T-helper 22 cell (primary cell): ENCODE data around the gene NCOA1.
"Not testable (repeated sequence)": the region's sequence is repeated elsewhere in the genome, so short reads cannot be mapped to it uniquely, and the experiment has no call there.

Experiments used
- DNase-seq: peaks from one replicate; pipeline ENCODE4 v3.0.0-alpha.2; 2020; ENCODE audit warnings: low read depth

The NCOA1 gene

DNA sequence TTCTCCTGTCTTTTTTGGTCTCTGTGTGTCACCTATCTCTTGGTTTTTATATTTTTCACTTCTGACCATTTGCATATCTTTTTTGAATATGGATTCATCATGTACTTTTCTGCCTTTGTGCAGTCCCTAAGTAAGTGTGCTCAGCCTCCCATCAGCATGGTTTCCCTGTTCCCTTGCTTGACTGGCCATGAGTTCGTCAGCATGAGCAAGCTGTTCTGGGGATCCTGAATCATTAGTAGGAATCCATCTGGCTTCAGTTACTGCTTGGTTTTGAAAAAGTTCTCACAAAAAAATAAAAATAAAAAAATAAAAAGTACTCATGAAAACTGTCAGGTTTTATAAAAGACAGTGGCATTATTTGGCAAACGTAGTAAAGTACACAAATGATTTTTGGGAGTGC is 144.1 kb downstream of the NCOA1 start:
- no peak for DNase-seq

DNA sequence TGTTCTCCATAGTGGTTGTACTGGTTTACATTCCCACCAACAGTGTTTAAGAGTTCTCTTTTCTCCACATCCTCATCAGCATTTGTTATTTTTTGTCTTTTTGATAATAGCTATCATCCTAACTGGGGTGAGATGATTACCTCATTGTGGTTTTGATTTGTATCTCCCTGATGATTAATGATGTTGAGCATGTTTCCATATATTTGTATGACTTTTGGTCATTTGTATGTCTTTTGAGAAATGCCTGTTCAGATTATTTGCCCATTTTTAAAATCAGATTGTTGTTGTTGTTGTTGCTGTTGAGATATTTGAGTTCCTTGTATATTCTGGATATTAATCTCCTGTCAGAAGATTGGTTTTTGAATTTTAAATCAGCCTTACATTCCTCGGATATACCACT is 147.5 kb downstream of the NCOA1 start:
- DNase-seq: no peak

DNA sequence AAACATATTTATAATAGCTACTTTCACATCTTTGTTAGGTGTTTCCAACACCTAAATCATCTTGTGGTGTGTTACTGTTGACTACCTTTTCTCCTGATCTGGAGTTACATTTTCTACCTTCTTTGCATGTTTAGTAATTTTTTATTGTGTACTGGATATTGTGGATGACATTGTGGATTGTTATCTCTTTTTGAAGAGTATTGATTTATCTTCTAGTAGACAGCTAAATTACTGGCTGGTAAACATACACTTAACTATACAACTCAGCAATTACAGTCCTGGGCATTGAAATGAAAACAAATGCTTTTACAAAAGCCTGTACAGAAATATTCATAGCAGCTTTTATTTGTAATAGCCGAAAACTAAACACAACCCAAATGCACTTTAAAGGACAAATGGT is 151.3 kb downstream of the NCOA1 start:
- no peak for DNase-seq

- DNase-seq: no peak
These were observed 152.0 kb downstream of the NCOA1 start for GRCh38 chr2:24643051-24643450.

DNA sequence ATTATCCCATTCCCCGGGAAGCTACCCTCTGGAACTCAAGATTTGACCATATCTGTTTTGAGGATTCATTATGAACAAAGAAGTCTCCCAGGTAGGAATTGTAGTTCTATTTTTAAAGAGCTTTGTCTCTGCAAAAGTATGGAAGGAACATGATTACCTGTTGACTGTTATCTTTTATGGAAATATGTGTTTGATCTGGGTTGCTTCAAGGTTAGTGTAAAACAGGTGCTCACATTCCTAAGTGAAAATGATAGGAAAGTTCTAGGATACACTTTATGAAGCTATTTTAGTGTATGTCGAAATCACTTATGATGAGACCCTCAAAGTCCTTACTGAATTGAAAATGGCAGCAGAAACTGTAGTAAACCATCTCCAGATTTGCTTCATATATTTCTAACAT is 153.0 kb downstream of the NCOA1 start:
- DNase-seq: no peak

GRCh38 chr2:24650997-24651642 is 160.1 kb downstream of the NCOA1 start:
- no peak for DNase-seq

- no peak for DNase-seq
These were observed 160.6 kb downstream of the NCOA1 start for GRCh38 chr2:24651643-24652003.

DNA sequence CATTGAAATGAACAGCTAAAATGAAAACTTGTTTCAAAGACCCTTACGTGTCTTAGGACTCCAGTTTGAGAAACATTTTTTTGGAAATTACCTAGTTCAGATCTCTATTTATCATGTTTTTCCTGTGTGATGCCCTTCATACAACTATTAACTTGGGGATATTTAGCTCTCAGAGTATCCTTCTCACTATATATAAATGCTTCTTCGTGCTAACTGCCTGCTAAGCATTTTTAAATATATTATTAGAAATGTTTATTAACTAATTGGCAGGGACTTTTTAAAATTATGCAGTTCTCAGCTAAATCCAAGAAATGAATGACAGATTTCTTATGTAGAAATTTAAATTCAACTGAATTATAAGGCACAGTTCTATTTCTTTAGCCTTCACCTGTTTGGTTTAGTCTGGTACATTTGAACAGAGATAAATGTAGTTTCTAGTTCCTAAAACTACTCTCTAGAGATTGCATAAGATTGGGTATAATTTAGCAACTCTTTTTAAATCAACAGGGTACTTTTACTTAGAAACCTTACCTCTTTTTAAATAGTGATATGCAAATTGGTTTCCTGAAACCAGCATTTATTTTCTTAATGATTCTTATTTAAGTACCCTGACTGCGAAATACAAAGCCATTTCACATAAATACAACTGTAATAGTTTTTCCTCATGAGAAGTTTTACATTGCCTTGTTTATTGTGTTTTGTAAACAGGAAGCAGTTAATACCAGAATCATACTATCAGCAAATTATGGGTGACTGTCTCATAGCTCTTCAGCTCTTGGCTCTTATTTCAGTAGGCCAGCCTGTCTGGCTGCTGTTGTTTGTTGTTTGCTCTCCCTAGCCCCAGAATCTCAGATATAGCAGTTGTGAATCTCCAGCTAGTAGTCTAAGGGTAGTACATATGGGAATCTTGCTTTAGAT is 161.5 kb downstream of the NCOA1 start:
- DNase-seq: no peak

DNA sequence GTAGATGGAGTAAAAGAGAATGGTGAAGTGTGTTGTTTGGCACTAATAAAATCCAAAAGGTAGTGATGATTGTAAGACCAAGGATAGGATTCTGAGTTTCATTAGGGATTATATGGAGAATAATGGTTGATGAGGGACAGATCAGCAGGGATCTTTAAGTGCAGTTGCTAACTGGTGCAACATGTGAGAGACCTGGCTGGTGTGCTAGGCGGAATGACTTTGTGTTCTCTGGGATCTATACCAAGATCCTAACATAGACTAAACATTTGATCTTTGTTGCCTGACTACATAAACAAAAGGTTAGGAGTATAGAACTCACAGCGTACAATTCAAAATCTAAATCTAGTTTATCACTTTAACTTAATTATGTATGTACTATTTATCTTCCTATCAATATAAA is 166.8 kb downstream of the NCOA1 start:
- DNase-seq: no peak

- DNase-seq: no peak
These were observed 167.6 kb downstream of the NCOA1 start for GRCh38 chr2:24658531-24659202.

GRCh38 chr2:24659862-24660261 is 168.8 kb downstream of the NCOA1 start:
- no peak for DNase-seq

GRCh38 chr2:24667542-24667941 is 176.5 kb downstream of the NCOA1 start:
- DNase-seq: no peak

GRCh38 chr2:24671230-24671629 is 180.2 kb downstream of the NCOA1 start:
- no peak for DNase-seq

- DNase-seq: no peak
These were observed 181.5 kb downstream of the NCOA1 start for GRCh38 chr2:24672589-24672988.

GRCh38 chr2:24675338-24675737 is 184.3 kb downstream of the NCOA1 start:
- no peak for DNase-seq

- DNase-seq: no peak
These were observed 185.4 kb downstream of the NCOA1 start for GRCh38 chr2:24676493-24676892.

DNA sequence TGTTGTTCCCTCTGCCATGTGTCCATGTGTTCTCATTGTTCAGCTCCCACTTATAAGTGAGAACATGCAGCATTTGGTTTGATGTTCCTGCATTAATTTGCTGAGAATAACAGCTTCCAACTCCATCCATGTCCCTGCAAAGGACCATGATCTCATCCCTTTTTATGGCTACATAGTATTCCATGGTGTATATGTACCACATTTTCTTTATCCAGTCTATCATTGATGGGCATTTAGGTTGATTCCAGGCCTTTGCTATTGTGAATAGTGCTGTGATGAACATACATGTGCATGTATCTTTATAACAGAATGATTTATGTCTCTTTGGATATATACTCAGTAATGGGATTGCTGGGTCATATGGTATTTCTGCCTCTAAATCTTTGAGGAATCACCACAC is 187.0 kb downstream of the NCOA1 start:
- DNase-seq: not testable (repeated sequence)

- DNase-seq: no peak
These were observed 189.1 kb downstream of the NCOA1 start for GRCh38 chr2:24680196-24680595.

- DNase-seq: no peak
These were observed 191.2 kb downstream of the NCOA1 start for GRCh38 chr2:24682304-24682703.

GRCh38 chr2:24683408-24683807 is 192.4 kb downstream of the NCOA1 start:
- no peak for DNase-seq

- DNase-seq: no peak
These were observed 199.5 kb downstream of the NCOA1 start for GRCh38 chr2:24690524-24690923.

DNA sequence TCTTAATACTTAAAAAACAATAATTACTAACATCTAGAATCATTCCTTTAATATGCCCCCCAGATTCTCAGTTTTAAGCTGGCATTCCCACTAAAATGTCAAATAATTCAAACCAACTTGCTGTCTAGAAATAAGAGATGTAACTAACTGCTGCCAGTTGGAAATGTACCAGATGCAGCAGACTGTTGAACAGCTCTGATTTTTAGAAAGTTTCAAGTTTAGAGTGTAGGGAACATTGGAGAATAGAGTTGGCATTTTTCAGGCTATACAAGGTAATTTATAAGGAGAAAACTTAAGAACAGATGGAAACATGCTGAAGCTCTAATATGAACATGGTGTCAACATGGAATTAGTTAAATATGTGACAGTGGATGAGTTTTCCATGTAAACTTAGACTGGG is 200.8 kb downstream of the NCOA1 start:
- no peak for DNase-seq

DNA sequence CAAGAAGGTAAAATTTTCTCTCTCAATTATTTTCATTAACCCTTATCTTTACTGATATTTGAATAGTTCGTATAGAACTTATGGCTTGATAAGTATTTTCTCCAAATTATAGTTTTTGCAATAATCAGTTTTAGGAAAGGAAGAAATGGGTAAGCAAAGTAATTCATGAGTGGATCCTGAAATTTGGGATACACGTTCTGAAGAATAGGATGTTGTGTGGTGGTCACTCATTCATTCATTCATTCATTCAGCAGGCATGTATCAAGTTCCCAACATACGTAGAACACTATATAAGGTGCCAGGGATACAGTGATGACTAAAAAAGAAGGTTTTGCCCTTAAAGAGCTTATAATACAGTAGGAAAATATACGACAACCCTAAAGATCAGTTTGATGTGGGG is 206.7 kb downstream of the NCOA1 start:
- DNase-seq: no peak
